Middle frontal gyrus (tissue), 1 donor: Measurements from ENCODE around the gene GTF2H3.

Experiments
- DNase-seq: peaks from one replicate; pipeline ENCODE4 v3.0.0-alpha.2; 2015; ENCODE audit warnings: low spot score; ENCODE audit errors: extremely low spot score

Gene GTF2H3

DNA sequence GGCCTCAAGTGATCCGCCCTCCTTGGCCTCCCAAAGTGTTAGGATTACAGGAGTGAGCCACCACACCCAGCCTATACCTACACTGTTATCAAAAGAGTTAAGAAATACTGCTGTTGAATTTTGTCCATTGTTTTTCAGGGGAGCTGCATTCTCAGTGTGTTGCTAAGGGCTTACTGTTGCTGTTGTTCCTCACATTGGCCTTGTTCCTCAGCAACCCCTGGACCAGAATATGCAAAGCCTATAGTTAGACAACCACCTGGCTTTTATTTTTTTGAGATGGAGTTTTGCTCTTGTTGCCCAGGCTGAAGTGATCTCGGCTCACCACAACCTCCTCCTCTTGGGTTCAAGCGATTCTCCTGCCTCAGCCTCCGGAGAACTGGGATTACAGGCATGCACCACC is 73.8 kb downstream of the GTF2H3 start:
- no peak for DNase-seq
